ENCODE results near the gene EIF4G3. TPM values are rescaled to one million over a fixed set of nuclear protein-coding genes. Genes with fewer than 3 reads are reported as not detected.
A peak's percentile ranks its signal among the peaks of the same experiment; 100 is the strongest.
"Not testable (repeated sequence)": the region's sequence is repeated elsewhere in the genome, so short reads cannot be mapped to it uniquely, and the experiment has no call there.

EIF4G3 gene
- total RNA-seq, 1 experiment from 2014 or later, result 65.3 TPM

GRCh38 chr1:20834780-20835179 lies 341.9 kb downstream of the EIF4G3 start:
- no peak for DNase-seq (ENCODE audit: low spot score)

- no peak for DNase-seq (ENCODE audit: low spot score)
These were observed 342.5 kb downstream of the EIF4G3 start for GRCh38 chr1:20834192-20834591.

GRCh38 chr1:20830378-20830777 lies 346.3 kb downstream of the EIF4G3 start:
- no peak for DNase-seq (ENCODE audit: low spot score)

- no peak for DNase-seq (ENCODE audit: low spot score)
These were observed 346.8 kb downstream of the EIF4G3 start for GRCh38 chr1:20829946-20830345.

GRCh38 chr1:20829531-20829930 lies 347.2 kb downstream of the EIF4G3 start:
- no peak for DNase-seq (ENCODE audit: low spot score)

GRCh38 chr1:20823845-20824244 lies 352.9 kb downstream of the EIF4G3 start:
- no peak for DNase-seq (ENCODE audit: low spot score)

GRCh38 chr1:20821466-20821865 lies 355.2 kb downstream of the EIF4G3 start:
- DNase-seq (ENCODE audit: low spot score), result no peak

GRCh38 chr1:20819818-20820217 lies 356.9 kb downstream of the EIF4G3 start:
- DNase-seq (ENCODE audit: low spot score), result no peak

GRCh38 chr1:20814534-20814871 lies 362.2 kb downstream of the EIF4G3 start:
- DNase-seq (ENCODE audit: low spot score), result no peak

- DNase-seq (ENCODE audit: low spot score), result no peak
These were observed 364.8 kb downstream of the EIF4G3 start for GRCh38 chr1:20811916-20812315.

- DNase-seq (ENCODE audit: low spot score), result no peak
These were observed 383.5 kb downstream of the EIF4G3 start for GRCh38 chr1:20793236-20793635.

- no peak for DNase-seq (ENCODE audit: low spot score)
These were observed 384.5 kb downstream of the EIF4G3 start for GRCh38 chr1:20792196-20792595.

GRCh38 chr1:20790785-20791184 lies 385.9 kb downstream of the EIF4G3 start:
- no peak for DNase-seq (ENCODE audit: low spot score)

- not testable (repeated sequence) for DNase-seq (ENCODE audit: low spot score)
These were observed 387.1 kb downstream of the EIF4G3 start for GRCh38 chr1:20789598-20789997.

- DNase-seq (ENCODE audit: low spot score), result peak; percentile 72
These were observed 388.6 kb downstream of the EIF4G3 start for GRCh38 chr1:20787840-20788795.

- no peak for DNase-seq (ENCODE audit: low spot score)
These were observed 389.5 kb downstream of the EIF4G3 start, which contains the start of gene HP1BP3 for GRCh38 chr1:20787029-20787839. HP1BP3 (minus strand) TSS chr1:20787307; CDS start chr1:20780440, 6,867 bp downstream.

GRCh38 chr1:20786253-20787028 lies 390.3 kb downstream of the EIF4G3 start:
- DNase-seq (ENCODE audit: low spot score), result peak; percentile 93

- no peak for DNase-seq (ENCODE audit: low spot score)
These were observed 390.8 kb downstream of the EIF4G3 start for GRCh38 chr1:20785907-20786252.

- no peak for DNase-seq (ENCODE audit: low spot score)
These were observed 401.0 kb downstream of the EIF4G3 start for GRCh38 chr1:20775700-20776099.

- DNase-seq (ENCODE audit: low spot score), result no peak
These were observed 404.9 kb downstream of the EIF4G3 start for GRCh38 chr1:20771780-20772179.

GRCh38 chr1:20770314-20771087 lies 406.2 kb downstream of the EIF4G3 start:
- no peak for DNase-seq (ENCODE audit: low spot score)
